SK-N-SH (cell line): Measurements from ENCODE around the gene IMPA2. TPM values are rescaled to one million over a fixed set of nuclear protein-coding genes. Genes with fewer than 3 reads are reported as not detected.

Experiments used
- CTCF ChIA-PET: fragments of 300-600, 350-600 bp; formaldehyde crosslinking; extraction: SDS; loops from one replicate; lab custom pipeline; 2021; lab: Yijun Ruan, JAX
- POLR2A ChIA-PET: fragments of 350-600 bp; sonication (Branson Sonifier 250); formaldehyde crosslinking; extraction: SDS; loops from one replicate; lab custom pipeline; 2020; ENCODE audit warnings: antibody characterized with exemption, inconsistent platforms; lab: Yijun Ruan, JAX
- DNase-seq: peaks from one replicate; pipeline ENCODE4 v3.0.0; 2012
- H2AFZ ChIP-seq: fragments of 200-600 bp; sonication (generic); 2 replicates; pipeline ENCODE4 v1.8.1; 2016; ENCODE audit warnings: antibody characterized with exemption, mild to moderate bottlenecking, low read depth
- H3F3A ChIP-seq: fragments of 200-600 bp; sonication (generic); replicated peaks from 2 replicates; pipeline ENCODE3; 2016; ENCODE audit warnings: antibody characterized with exemption, mild to moderate bottlenecking; ENCODE audit not compliant: insufficient read depth
- H3K27ac ChIP-seq, 2 experiments: fragments of 200-500 bp in 1 of 2; fragments of 200-600 bp in 1 of 2; sonication (Bioruptor generic) in 1 of 2; sonication (generic), shearing (Covaris generic) in 1 of 2; 2 replicates each; pipeline versions ENCODE4 v1.5.1 to v1.6.1; 2014 to 2016; ENCODE audit warnings: low read depth in 2 of 2, inconsistent platforms in 1 of 2, low read length in 1 of 2, mild to moderate bottlenecking in 1 of 2, mixed read lengths in 1 of 2
- H3K27me3 ChIP-seq: fragments of 200-600 bp; sonication (generic), shearing (Covaris generic); 2 replicates; pipeline ENCODE4 v1.6.1; 2016; ENCODE audit warnings: mixed run types; ENCODE audit not compliant: insufficient read depth
- H3K36me3 ChIP-seq, 2 experiments: fragments of 200-500 bp in 1 of 2; fragments of 200-600 bp in 1 of 2; sonication (Bioruptor generic) in 1 of 2; sonication (generic) in 1 of 2; replicated peaks in 1 of 2; 2 replicates each; pipeline versions ENCODE3 to v1.5.1; 2014 to 2016; ENCODE audit warnings: low read length in 1 of 2, mild to moderate bottlenecking in 1 of 2; ENCODE audit not compliant: insufficient read depth in 2 of 2, control insufficient read depth in 1 of 2
- H3K4me1 ChIP-seq, 2 experiments: fragments of 200-500 bp in 1 of 2; fragments of 200-600 bp in 1 of 2; sonication (Bioruptor generic) in 1 of 2; sonication (generic), shearing (Covaris generic) in 1 of 2; 2 replicates each; pipeline versions ENCODE4 v1.5.1 to v1.6.1; 2014 to 2016; ENCODE audit warnings: low read depth in 1 of 2, low read length in 1 of 2, mixed run types in 1 of 2; ENCODE audit not compliant: insufficient read depth in 2 of 2, control insufficient read depth in 1 of 2
- H3K4me2 ChIP-seq: fragments of 200-600 bp; sonication (generic), shearing (Covaris generic); 2 replicates; pipeline ENCODE4 v1.6.1; 2017; ENCODE audit warnings: mixed run types
- H3K4me3 ChIP-seq, 2 experiments: fragments of 200-500 bp in 1 of 2; fragments of 200-600 bp in 1 of 2; sonication (Bioruptor generic) in 1 of 2; sonication (generic), shearing (Covaris generic) in 1 of 2; 2 replicates each; pipeline versions ENCODE4 v1.5.1 to v1.8.1; 2014 to 2016; ENCODE audit warnings: low read depth in 2 of 2, inconsistent platforms in 1 of 2, low read length in 1 of 2, mild to moderate bottlenecking in 1 of 2, mixed read lengths in 1 of 2, moderate library complexity in 1 of 2
- H3K79me2 ChIP-seq: fragments of 200-600 bp; sonication (generic); 2 replicates; pipeline ENCODE4 v1.8.1; 2017; ENCODE audit warnings: mild to moderate bottlenecking; ENCODE audit not compliant: insufficient read depth
- H3K9ac ChIP-seq: fragments of 200-600 bp; sonication (generic); 2 replicates; pipeline ENCODE4 v1.6.1; 2017; ENCODE audit warnings: mixed run types
- H3K9me2 ChIP-seq: fragments of 200-600 bp; sonication (generic); 2 replicates; pipeline ENCODE4 v1.6.1; 2017; ENCODE audit warnings: mixed run types
- H3K9me3 ChIP-seq: fragments of 200-600 bp; sonication (generic); 2 replicates; pipeline ENCODE4 v1.6.1; 2017; ENCODE audit warnings: mixed run types, mild to moderate bottlenecking, moderate library complexity
- H4K20me1 ChIP-seq: fragments of 200-600 bp; sonication (generic); 2 replicates; pipeline ENCODE4 v1.6.1; 2017; ENCODE audit warnings: mild to moderate bottlenecking, mixed run types; ENCODE audit not compliant: insufficient read depth
- GATA2 ChIP-seq: sonication (generic); formaldehyde crosslinking; IDR thresholded peaks from 2 replicates; pipeline ENCODE4 v1.5.0; 2020; ENCODE audit warnings: mild to moderate bottlenecking, missing genetic modification reagents
- NFIC ChIP-seq: IDR thresholded peaks from 2 replicates; pipeline ENCODE4 v1.4.0; 2012; ENCODE audit warnings: borderline replicate concordance
- RXRA ChIP-seq: IDR thresholded peaks from 2 replicates; pipeline ENCODE4 v1.4.0; 2012; ENCODE audit warnings: low read depth, mild to moderate bottlenecking, borderline replicate concordance
- WGBS: methylation state at CpG from one replicate; pipeline ENCODE4 v1.1.6; 2017; ENCODE audit warnings: low lambda C conversion rate; 5-methylcytosine and 5-hydroxymethylcytosine counted together
- polyA plus RNA-seq, 3 experiments: library from polyadenylated mRNA; depleted of rRNA; stranded (reverse); fragments of >200 nt; gene quantifications; 2 replicates each; pipeline ENCODE4 v1.2.3, GENCODE V29; 2012
- TF ChIP-seq, protein P1 (sequence below): fragments of 200-600 bp; sonication (generic); IDR thresholded peaks from 2 replicates; pipeline ENCODE4 v1.6.1; 2017; ENCODE audit warnings: antibody characterized with exemption, mild to moderate bottlenecking, moderate library complexity
- TF ChIP-seq, protein P2 (sequence below): fragments of 150-350 bp; IDR thresholded peaks from 2 replicates; pipeline ENCODE4 v1.6.1; 2016; ENCODE audit warnings: mild to moderate bottlenecking, low read depth, low read length
- TF ChIP-seq, protein P3 (sequence below): IDR thresholded peaks from 2 replicates; pipeline ENCODE4; 2012

The IMPA2 gene
- polyA plus RNA-seq, 1 of the 3 experiments (the other 2 are of a cell fraction), result 0.18 TPM

DNA sequence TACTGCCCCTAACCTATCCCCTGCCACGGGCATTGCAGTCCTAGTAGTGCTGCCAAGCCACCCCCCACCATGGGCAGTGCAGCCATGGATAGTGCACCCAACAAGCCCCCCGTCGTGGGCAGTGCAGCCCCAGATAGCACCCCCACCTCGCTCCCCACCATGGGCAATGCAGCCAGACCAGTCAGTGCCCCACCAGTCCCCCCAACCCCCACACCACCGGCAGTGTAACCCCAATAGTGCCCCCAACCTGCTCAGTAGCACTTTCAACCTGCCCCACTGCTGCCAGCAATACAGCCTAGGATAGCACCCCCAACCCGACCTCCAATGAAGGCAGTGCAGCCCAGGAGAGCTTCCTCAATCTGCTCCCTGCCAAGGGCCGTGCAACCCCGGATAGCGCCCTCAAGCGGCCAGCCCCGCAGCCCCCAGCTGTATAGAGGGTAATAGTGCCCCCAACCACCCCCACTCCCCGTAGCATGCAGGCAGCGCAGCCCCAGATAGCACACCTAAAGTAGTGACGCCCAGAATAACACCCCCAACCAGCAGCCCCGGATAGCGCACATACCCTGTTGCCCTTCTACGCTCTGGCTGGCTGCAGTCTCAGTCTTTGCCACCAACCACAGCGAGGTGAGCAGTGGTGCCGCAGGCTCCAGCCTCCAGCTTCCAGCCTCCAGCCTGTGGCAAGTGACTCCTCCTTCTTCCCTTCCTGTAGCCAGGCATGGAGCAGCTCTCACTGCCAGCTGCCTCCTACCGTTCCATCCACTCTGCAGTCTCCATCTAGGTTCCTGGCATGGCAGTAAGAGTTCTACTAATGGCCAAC is 66.9 kb downstream of the IMPA2 start:
- POLR2A ChIA-PET, result no interaction called here
- TF ChIP-seq, protein P1, sequence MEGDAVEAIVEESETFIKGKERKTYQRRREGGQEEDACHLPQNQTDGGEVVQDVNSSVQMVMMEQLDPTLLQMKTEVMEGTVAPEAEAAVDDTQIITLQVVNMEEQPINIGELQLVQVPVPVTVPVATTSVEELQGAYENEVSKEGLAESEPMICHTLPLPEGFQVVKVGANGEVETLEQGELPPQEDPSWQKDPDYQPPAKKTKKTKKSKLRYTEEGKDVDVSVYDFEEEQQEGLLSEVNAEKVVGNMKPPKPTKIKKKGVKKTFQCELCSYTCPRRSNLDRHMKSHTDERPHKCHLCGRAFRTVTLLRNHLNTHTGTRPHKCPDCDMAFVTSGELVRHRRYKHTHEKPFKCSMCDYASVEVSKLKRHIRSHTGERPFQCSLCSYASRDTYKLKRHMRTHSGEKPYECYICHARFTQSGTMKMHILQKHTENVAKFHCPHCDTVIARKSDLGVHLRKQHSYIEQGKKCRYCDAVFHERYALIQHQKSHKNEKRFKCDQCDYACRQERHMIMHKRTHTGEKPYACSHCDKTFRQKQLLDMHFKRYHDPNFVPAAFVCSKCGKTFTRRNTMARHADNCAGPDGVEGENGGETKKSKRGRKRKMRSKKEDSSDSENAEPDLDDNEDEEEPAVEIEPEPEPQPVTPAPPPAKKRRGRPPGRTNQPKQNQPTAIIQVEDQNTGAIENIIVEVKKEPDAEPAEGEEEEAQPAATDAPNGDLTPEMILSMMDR, result 0 out of 2 replicates have a peak, but pooled peaks have one; percentile 11
- TF ChIP-seq, protein P2, sequence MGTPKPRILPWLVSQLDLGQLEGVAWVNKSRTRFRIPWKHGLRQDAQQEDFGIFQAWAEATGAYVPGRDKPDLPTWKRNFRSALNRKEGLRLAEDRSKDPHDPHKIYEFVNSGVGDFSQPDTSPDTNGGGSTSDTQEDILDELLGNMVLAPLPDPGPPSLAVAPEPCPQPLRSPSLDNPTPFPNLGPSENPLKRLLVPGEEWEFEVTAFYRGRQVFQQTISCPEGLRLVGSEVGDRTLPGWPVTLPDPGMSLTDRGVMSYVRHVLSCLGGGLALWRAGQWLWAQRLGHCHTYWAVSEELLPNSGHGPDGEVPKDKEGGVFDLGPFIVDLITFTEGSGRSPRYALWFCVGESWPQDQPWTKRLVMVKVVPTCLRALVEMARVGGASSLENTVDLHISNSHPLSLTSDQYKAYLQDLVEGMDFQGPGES, result no peak
- TF ChIP-seq, all 33 proteins: peak for 1
- Histone ChIP-seq H3K9ac (no peak overlapping the region), H3K79me2 (no peaks in the 10 kb centered on the region), H3K27ac (no peak overlapping the region), H3K4me2 (no peak overlapping the region), H3K4me1 (no peaks in the 10 kb centered on the region), H3K27me3 (peaks cover 41% of the 10 kb centered on the region), H2AFZ (no peak overlapping the region), H3F3A (no peaks in the 10 kb centered on the region), H3K9me3 (no peaks in the 10 kb centered on the region), H4K20me1 (no peaks in the 10 kb centered on the region), H3K36me3 (no peaks in the 10 kb centered on the region), H3K9me2 (no peaks in the 10 kb centered on the region), H3K4me3 (no peak overlapping the region)
- CTCF ChIA-PET, result interaction anchor here (1.0 to 2.8 kb wide), 3 partner anchors 9 to 110 kb away, joined by 3 to 24 read pairs (median 5); no protein-coding TSS in a partner anchor
- no peak for DNase-seq
- WGBS, result 22% methylated on average over 15 of the region's 20 CpGs

DNA sequence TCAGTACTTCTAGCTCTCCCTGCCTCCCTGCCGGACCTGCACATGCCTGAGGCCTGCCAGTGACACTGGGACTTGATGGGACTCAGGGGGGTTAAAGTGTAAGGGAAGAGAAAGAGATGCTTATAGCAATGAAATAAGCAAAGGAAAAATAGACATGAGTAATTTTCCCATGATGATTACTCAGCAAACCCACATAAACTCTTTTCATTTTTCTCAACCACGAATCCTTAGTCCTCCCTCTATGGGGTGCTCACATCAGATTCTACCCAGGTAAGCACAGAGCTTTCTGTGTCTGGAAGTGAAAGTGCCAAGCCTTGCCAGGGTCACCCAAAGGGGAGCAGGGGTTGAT is 67.5 kb downstream of the IMPA2 start:
- Histone ChIP-seq H3K9ac (no peak overlapping the region), H3K4me2 (no peak overlapping the region), H2AFZ (no peak overlapping the region), H3K36me3 (no peaks in the 10 kb centered on the region), H3K4me1 (no peaks in the 10 kb centered on the region), H3K4me3 (no peak overlapping the region), H3F3A (no peaks in the 10 kb centered on the region), H3K79me2 (no peaks in the 10 kb centered on the region), H4K20me1 (no peaks in the 10 kb centered on the region), H3K27me3 (peaks cover 35% of the 10 kb centered on the region), H3K27ac (no peak overlapping the region), H3K9me2 (no peaks in the 10 kb centered on the region), H3K9me3 (no peaks in the 10 kb centered on the region)
- no peak for DNase-seq
- TF ChIP-seq NFIC (no peak), GATA2 (CRISPR knock-in tag) (no peak), RXRA (no peak)
- TF ChIP-seq, protein P3, sequence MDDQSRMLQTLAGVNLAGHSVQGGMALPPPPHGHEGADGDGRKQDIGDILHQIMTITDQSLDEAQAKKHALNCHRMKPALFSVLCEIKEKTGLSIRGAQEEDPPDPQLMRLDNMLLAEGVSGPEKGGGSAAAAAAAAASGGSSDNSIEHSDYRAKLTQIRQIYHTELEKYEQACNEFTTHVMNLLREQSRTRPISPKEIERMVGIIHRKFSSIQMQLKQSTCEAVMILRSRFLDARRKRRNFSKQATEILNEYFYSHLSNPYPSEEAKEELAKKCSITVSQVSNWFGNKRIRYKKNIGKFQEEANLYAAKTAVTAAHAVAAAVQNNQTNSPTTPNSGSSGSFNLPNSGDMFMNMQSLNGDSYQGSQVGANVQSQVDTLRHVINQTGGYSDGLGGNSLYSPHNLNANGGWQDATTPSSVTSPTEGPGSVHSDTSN, result no peak
- ChIA-PET CTCF (interaction anchor here (1.0 to 2.8 kb wide), 3 partner anchors 9 to 111 kb away, joined by 3 to 24 read pairs (median 5); no protein-coding TSS in a partner anchor), POLR2A (no interaction called here)
- WGBS, result 3% methylated on average over 2 of the region's 2 CpGs
